Endometrial microvascular endothelial cells (primary cell): Measurements from ENCODE around the gene FBLL1. TPM values are rescaled to one million over a fixed set of nuclear protein-coding genes. Genes with fewer than 3 reads are reported as not detected.

Source experiments
- total RNA-seq: library from RNA; depleted of rRNA; stranded (reverse); fragments of >200 nt; gene quantifications from one replicate; pipeline ENCODE4 v1.2.3, GENCODE V29; 2015; ENCODE audit errors: inconsistent ontology term

Gene FBLL1
- total RNA-seq, 1 donor from 2014 or later: not detected

Other genes starting within 250 kb of the FBLL1 start
- gene WWC1, start 237.7 kb upstream of the FBLL1 start, total RNA-seq: not detected
- gene RARS1, start 42.8 kb upstream of the FBLL1 start, total RNA-seq: 152 TPM
- gene PANK3, start 50.1 kb downstream of the FBLL1 start, total RNA-seq: 23.6 TPM